Hypothalamus (tissue), 51 donors: ENCODE data around the gene PRKG2.
A peak's percentile ranks its signal among the peaks of the same experiment; 100 is the strongest.

Experiments
- DNase-seq, 51 donors: peaks; one replicate each; lab custom pipeline; 2025; lab: John Stamatoyannopoulos, UW

Gene PRKG2

DNA sequence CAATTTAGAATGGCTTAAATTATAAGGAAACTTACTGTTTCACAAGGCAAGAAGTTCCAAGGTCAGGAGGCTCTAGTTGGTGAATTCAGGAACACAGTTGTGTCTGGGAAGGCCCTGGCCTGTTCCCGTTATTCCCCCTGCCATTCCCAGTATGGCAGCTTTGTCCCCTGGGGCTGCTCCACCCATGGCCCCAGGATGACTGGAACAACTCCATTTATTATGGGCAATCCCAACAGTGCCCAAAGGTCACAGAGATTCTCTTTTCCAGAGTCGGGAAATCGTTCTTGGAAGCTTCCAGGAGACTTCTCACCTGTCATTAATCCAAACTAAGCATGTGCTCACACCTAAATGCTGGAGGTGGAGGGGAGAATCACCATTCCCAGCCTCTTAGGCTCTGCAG is 2.8 kb upstream of the PRKG2 start:
- DNase-seq = no peak

DNA sequence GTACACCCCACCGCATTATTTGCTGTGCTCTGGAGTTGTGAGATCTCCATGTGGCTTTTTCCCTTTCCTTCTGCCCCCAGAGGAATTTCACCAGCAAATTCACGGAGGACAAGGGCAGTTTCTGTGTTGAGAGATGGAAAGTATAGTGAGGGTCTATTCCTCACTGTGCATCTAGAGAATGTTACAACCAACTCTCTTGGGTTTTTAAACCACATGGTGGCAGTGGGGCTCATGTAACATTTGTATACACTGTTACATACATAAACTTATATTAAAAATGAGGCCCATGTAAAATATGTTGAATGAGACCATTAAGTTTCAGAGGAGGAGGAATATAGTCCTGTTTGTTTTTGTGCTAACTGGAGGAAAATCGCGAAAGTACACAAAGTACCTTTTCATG is 909 bp upstream of the PRKG2 start:
- DNase-seq = no peak

DNA sequence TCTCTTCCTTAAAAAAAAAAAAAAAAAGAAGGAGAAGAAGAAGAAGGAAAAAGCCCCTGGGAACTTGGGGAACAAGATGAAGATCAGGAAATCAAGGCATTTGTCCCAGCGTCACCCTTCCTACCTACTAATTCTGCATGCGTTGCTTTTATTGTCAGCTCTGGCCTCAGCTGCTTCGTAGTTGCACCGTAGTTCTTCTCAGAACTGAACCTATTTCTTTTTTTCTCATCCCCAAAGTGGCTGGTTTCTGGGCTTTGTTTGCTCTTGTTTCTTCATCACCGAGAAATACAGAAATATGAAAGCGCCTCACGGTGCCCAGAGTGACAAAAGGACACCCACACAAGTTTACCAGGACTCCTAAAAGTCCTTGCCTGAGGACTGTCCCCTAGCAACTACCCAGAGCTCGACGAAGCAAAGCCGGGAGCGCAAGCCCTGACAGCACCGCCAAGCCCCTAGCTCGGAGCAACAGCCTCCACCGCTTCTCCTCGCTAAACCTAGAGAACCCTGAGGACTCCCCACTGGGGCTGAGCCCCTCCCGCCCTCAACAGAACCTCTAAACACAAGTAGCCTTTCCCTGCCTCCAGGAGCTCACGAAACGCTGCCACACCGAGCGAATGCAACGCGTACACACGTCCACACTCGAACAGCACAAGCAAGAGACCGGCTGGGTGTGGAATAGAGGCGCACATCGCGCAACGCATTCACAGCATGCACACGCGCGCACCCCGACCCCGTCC is 710 bp downstream of the PRKG2 start:
- DNase-seq = peak in 12 of 51 donors; percentile 6 to 50 (median 18)

DNA sequence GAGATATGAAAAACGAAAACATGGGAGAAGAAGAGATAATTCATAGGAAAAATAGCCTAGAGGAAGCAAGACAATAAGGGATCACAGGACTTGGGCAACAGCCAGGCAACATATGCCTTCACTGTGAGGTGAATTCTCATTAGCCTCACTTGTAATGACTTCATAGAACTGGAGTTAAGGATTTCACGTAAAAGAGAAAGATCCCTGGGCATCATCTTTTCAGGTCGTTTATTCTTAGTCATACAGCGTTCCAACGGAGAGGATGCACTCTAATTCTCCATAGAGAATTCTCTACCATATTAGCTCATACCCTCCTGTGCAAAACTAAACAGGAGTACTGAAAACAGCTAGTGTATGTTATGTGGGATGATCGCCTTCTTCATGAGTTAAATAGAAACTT is 1.4 kb downstream of the PRKG2 start:
- DNase-seq = no peak

- DNase-seq = no peak
These were observed 3.1 kb downstream of the PRKG2 start for GRCh38 chr4:81211956-81212355.

GRCh38 chr4:81207828-81208227 is 7.2 kb downstream of the PRKG2 start:
- DNase-seq = no peak

- DNase-seq = no peak
These were observed 9.7 kb downstream of the PRKG2 start for GRCh38 chr4:81205302-81205701.

DNA sequence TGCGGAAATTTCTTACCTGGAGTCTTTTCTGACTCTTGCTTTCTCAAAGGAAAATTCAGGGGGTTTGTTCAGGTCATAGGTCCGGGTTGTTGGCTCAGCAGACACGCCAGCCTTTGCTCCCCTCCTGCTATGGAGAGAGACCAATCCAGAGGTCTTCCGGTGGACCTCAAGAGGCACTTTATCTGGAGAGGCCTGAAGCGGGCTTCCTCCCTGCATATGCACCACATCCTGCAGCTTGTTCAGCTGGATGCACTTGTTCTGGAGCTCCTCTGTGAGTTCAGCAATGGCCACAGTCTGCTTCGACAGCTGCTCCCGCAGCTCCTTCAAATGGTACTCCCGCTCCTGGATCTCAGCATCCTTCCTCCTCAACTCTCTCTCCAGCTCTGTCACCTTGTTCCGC is 10.5 kb downstream of the PRKG2 start:
- DNase-seq = no peak

- no peak for DNase-seq
These were observed 15.2 kb downstream of the PRKG2 start for GRCh38 chr4:81199831-81200230.

DNA sequence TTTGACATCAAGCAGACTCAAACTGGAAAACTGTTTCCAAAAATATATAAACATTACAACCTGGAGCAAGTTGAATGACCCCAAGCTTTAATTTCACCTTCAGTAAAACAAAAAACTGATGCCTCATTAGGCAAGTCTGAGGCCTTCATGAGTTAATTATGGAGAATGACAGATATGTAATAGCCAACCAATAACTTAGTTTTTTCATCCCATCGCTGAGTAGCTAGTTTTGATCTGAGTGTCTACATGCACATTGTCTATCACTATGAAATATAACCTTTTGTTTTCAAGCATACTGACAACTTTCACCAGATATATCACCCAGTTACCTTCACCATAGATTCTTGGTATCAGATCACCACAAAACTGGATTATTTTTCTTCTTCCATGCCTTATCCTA is 16.4 kb downstream of the PRKG2 start:
- no peak for DNase-seq

DNA sequence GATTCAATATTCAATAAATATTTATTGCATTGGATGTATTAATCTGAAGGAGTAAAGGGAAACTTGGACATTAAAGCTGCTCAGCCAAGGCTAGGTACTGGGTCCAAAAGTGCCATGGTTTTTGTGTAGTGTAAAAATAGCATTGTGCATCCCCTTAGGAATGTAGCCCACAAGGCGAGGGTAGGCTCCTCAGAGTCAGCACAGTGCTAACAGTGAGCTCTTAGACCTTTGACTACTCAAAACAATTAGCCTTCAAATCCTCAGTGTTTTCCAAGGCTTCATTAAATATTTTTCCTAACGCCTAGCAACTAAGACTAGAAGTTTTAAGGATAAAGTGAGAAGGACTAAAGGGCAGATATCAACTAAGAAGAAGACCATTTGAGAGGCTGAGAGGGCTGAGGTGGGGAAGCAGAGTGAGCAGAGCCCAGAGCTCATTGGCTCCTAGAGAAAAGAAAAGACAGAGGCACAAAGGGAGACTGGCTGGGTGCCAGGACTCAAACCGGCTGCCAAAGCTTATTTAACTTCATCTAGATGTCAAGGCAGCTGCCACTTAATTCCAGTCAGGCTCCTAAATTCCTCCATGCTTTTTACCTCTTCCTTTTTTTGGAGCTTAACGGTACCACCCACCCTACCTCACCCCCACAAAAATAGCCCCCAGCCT is 17.0 kb downstream of the PRKG2 start:
- peak in 5 of 51 donors; percentile 2 to 11 (median 5) for DNase-seq

GRCh38 chr4:81196126-81196650 is 18.8 kb downstream of the PRKG2 start:
- no peak for DNase-seq

DNA sequence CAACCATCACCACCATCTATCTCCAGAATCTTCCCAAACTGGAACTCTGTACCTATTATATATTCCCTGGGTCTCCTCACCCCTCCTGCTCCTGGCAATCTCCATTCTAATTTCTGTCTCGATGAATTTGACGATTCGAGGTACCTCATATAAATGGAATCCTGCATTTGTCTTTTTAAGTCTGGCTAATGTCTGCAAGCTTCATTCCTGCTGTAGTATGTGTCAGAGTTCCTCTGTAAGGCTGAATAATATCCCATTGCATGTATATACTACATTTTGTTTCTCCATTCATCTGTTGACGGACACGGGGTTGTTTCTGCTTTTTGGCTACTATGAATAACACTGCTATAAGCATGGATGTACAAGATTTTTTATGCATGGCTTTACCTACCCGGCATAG is 19.5 kb downstream of the PRKG2 start:
- DNase-seq = no peak

DNA sequence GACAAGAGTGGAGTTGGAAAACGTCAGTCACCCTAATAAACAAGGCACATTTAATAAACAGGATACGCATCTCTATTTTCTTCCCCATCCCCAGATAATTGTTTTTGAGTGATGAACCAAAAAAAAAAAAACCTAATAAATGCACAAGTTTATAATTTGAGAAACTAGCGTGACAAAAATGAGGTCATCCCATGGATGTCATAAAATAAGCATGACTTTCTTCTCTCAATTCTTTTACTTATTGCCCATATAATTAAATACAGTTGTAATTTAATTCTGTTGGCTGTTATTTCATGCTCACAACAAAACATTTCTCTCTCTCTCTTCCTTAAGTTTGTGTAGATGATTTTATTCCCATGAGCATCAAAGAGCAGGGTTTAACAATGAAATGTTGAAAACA is 20.7 kb downstream of the PRKG2 start:
- no peak for DNase-seq

DNA sequence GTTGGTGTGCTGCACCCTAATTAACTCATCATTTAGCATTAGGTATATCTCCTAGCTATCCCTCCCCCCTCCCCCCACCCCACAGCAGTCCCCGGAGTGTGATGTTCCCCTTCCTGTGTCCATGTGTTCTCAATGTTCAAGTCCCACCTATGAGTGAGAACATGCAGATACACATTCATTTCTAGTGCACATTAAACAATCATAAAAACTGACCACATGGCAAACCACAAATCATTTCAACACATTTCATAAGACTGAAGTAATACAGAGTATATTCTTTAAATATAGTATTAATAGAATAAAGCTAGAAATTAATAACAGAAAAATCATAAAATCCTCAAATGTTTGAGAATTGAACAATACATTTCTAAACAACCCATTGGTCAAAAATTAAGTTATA is 34.1 kb downstream of the PRKG2 start:
- no peak for DNase-seq

- DNase-seq = no peak
These were observed 35.7 kb downstream of the PRKG2 start for GRCh38 chr4:81179326-81179725.

GRCh38 chr4:81173213-81173612 is 41.8 kb downstream of the PRKG2 start:
- DNase-seq = no peak

DNA sequence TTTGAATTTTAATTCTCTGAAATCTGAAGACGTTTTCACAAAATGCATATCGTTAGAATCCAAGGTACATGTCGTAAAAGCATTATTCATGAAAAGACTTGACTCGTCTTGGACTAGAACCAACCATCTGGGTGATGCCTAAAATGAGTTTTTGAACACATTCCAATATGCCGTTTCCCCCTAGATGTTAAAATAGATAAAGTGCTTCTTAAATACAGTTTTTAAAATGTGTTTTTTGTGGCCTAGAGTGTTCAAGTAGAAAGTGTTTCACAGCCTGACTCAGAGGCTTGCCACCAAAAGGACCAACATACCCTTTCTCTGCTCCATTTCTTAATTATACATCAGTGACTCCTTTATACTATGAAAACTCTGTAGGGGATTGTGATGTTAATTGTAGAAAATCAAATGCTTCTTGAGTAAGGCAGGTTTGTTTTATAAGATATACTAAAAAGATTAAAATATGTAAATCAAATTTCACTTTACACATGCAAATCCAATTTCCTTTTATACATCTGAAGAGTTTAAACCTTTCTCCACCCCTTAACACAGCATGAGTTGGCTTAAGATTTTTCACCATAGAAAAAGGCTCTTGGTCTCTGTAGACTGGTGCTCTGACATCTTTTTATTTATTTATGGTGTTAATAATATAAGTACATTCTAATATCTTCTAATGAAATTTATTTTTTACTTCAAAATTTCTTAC is 48.4 kb downstream of the PRKG2 start:
- peak in 1 of 51 donors; percentile 11 for DNase-seq

- DNase-seq = no peak
These were observed 49.1 kb downstream of the PRKG2 start for GRCh38 chr4:81165861-81166430.

GRCh38 chr4:81164623-81165416 is 50.2 kb downstream of the PRKG2 start:
- no peak for DNase-seq
